HG03565 (cell line): Measurements from ENCODE around the gene SERPINA3.
"Not testable (repeated sequence)": the region's sequence is repeated elsewhere in the genome, so short reads cannot be mapped to it uniquely, and the experiment has no call there.

Experiments used
- ATAC-seq: cut with Tn5 transposase; IDR thresholded peaks from one replicate; pipeline ENCODE4 v1.9.1; 2021; ENCODE audit warnings: mild to moderate bottlenecking, moderate library complexity; ENCODE audit not compliant: unreplicated experiment

SERPINA3 gene

GRCh38 chr14:94631050-94631449 is 18.9 kb downstream of the SERPINA3 start:
- no peak for ATAC-seq

GRCh38 chr14:94631536-94632304 is 19.5 kb downstream of the SERPINA3 start:
- no peak for ATAC-seq

- ATAC-seq: no peak
Measured at GRCh38 chr14:94632305-94632590, 20.1 kb downstream of the SERPINA3 start.

DNA sequence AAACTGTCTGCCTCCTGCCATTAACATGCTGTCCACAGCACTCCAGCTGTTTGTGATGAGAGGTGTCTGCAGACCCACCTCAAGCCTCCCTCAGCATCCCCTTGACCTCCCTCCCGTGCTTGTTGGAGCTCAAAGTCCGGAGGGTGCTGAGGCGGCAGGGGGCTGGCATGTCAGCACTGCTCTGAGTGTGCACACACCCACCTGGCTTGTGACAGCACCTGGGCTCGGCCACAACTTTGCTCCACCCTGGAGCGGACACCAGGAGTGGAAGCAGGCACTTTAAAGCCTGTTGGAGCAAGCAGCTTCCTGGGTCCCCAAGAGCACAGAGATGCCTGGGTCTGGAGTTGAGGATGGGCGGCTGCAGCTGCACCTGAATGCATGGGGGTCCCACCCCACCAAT is 20.9 kb downstream of the SERPINA3 start:
- ATAC-seq: no peak

- no peak for ATAC-seq
Measured at GRCh38 chr14:94635154-94635553, 23.0 kb downstream of the SERPINA3 start.

DNA sequence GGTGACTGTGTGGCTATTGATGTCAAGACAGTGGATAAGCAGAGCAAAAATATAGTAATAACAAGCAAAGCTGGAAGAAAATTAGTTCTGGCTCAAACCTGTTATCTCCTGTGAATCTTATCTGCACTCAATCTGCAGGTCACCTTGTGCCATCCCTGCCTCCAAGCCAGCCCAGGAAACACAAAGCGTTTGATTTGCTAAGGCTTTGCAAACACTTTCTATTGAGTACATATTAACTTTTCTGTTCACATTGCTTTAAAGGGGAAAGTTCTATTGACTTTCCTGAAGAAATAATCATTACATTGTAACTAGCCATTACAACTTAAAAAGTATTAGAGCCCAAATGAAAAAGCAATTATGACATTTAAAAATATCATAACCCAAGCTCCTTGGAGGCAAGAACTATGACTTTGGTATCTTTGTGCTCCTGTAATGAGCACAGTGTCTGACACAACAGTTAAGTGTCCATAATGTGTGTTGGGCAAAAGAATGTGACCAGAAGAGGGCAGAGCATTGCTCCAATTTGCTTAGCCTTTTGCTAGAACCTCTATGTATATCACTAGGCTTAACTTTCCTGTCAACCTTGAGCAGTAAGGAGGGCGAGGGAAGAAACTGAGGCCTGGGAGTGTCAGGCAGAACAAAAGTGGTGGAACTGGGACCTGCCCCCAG is 24.7 kb downstream of the SERPINA3 start:
- no peak for ATAC-seq

- not testable (repeated sequence) for ATAC-seq
Measured at GRCh38 chr14:94637814-94638213, 25.6 kb downstream of the SERPINA3 start.

GRCh38 chr14:94638339-94638738 is 26.1 kb downstream of the SERPINA3 start:
- no peak for ATAC-seq

GRCh38 chr14:94638961-94639817 is 27.0 kb downstream of the SERPINA3 start:
- ATAC-seq: no peak

DNA sequence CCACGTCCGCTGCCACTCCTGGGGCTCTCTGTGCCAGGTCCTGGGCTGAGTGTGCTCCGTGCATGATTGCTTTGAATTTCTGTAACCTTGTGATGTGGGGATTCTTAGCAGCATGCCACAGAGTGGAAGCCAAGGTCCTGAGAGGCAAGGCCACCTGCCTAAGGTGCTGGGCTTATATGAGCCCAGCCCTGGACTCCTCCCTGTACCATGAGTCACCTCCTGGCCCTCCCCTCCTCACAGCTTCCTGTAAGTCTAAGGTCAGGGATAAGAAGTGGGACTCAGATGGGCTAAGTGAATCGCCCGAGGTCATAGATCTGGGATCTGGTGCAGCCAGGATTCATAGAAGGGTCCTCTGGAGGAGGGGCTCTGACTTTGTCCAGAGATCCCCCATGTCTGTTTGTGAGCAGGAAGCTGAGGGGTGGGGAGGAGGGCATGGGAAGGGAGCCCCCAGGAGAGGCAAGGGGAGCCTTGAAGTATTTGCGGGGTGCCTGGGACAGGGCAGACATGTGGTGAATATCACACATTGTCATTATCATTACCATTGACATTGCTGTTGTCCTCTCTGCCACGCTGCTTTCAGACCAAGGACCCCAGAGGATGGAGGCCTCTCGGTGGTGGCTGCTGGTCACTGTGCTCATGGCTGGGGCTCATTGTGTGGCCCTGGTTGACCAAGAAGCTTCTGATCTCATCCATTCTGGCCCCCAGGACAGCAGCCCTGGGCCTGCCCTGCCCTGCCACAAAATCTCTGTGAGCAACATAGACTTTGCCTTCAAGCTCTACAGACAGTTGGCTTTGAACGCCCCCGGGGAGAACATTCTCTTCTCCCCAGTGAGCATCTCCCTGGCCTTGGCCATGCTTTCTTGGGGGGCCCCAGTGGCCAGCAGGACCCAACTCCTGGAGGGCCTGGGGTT is 28.8 kb downstream of the SERPINA3 start:
- ATAC-seq: no peak

GRCh38 chr14:94641632-94641955 is 29.4 kb downstream of the SERPINA3 start:
- ATAC-seq: no peak

DNA sequence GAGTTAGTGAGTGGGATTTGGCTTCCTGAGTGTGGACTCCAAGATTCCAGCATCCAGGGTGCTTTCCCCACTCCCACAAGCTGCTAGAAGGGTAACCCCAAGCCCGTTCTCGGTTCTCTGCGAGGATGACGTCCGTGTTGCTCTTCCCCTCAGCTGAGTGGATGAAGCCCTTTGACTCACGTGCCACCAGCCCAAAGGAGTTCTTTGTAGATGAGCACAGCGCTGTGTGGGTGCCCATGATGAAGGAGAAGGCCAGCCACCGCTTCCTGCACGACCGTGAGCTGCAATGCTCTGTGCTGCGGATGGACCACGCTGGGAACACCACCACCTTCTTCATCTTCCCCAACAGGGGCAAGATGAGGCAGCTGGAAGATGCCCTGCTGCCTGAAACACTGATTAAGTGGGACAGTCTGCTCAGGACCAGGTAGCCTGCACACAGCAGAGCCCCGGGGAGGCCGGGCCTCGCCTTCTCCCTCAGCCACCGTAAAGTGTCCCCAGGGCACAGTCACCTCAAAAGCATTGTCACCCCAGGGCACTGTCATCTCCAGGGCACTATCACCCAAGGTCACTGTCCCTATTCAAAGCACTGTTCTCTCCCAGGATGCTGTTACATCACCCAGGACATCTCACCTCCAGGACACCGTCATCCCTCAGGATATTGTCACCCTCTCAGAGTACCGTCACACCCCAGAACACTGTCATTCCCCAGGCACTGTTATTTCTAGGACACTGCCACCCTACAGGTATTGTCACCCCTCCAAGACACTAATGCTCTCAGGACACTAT is 31.3 kb downstream of the SERPINA3 start:
- ATAC-seq: no peak

GRCh38 chr14:94644102-94644535 is 31.9 kb downstream of the SERPINA3 start:
- ATAC-seq: no peak

- no peak for ATAC-seq
Measured at GRCh38 chr14:94646066-94646465, 33.9 kb downstream of the SERPINA3 start.

GRCh38 chr14:94646481-94646880 is 34.3 kb downstream of the SERPINA3 start:
- ATAC-seq: no peak

DNA sequence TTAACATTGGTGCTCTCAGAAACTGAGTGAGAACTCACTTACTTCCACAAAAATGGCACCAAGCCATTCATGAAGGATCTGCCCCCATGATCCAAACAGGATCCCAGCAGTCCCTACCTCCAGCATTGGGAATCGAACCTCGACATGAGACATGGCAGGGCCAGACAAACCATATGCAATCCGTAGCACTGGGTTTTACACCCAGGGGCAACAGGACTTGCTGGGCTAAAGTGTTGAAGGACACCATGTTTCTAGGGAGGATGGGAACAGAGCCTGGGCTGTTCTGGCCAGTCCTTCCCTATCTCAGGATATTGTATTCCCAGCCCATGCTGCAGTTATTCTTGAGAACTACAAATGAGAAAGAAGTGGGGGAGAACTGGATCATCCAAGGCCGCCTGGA is 36.6 kb downstream of the SERPINA3 start:
- no peak for ATAC-seq

DNA sequence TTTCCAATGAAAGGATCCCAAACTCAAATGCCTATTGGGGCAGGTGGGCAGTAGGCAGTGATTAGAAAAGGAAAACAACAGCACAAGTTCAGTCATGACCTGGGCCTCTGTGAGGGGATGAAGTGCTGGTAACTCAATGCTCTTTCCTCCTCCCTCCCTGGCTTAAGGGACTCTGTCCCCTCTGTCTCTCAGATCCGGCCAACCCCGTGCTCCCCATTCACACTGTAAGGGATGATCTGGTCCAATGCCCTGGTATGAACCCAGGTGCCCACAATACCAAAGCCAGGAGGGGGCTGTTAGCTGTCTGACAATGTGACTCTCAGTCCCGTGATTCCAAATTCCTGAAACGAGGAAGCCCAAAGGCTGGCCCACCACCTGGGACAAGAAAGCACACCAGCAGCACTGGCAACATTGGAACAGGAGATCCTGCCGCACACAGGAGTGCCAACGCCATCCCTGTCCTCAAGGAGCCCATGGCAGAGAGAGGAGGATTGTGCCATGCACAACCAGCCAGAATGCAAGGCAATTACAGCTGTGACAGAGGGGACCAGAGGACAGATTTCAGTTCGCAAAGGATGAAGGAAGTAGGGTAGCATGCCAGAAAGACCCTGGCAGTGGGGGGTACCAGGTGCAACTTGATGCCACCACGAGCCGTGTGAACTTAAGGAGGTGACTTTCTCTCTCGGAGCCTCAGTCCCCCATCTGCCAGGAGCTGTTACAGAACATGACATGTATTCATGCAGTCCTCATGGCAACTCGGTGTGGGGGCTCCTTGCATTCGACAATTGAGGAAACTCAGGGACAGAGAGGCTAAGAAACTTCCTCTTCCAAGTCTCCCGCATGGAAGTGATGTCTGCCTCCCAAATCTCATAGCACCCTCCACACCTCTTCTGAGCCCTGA is 37.6 kb downstream of the SERPINA3 start:
- ATAC-seq: no peak

- ATAC-seq: no peak
Measured at GRCh38 chr14:94650444-94650775, 38.2 kb downstream of the SERPINA3 start.
